HEK293 (cell line): ENCODE data around the gene SLC29A3.

Experiments
- CTCF ChIA-PET: fragments of 350-600 bp; formaldehyde crosslinking; extraction: SDS; loops from one replicate; lab custom pipeline; 2021; ENCODE audit warnings: antibody characterized with exemption; lab: Yijun Ruan, JAX
- POLR2A ChIA-PET: fragments of 300-600 bp; formaldehyde crosslinking; extraction: SDS; loops from one replicate; lab custom pipeline; 2020; ENCODE audit warnings: antibody characterized with exemption, inconsistent platforms; lab: Yijun Ruan, JAX
- H3K27ac ChIP-seq: fragments of 200-500 bp; sonication (Bioruptor generic); 2 replicates; pipeline ENCODE4 v1.5.1; 2014; ENCODE audit warnings: low read depth, low read length, control low read depth, inconsistent platforms; ENCODE audit errors: extremely low read depth
- H3K36me3 ChIP-seq, 2 experiments: fragments of 200-500 bp in 1 of 2; sonication (Bioruptor generic) in 1 of 2; 1 replicate in 1 of 2; 2 replicates in 1 of 2; pipeline ENCODE4 v1.5.1; 2014 to 2017; ENCODE audit warnings: inconsistent platforms in 2 of 2, low read length in 2 of 2; ENCODE audit not compliant: control insufficient read depth in 2 of 2, insufficient read depth in 1 of 2
- H3K4me1 ChIP-seq: fragments of 200-500 bp; sonication (Bioruptor generic); 2 replicates; pipeline ENCODE4 v1.5.1; 2014; ENCODE audit warnings: mild to moderate bottlenecking, low read length, inconsistent platforms; ENCODE audit not compliant: control insufficient read depth, insufficient read depth
- H3K4me3 ChIP-seq: 2 replicates; pipeline ENCODE4 v1.5.1; 2011; ENCODE audit warnings: low read depth, mild to moderate bottlenecking, control low read depth, low read length, moderate library complexity
- H3K9me3 ChIP-seq: fragments of 200-500 bp; sonication (Bioruptor generic); 2 replicates; pipeline ENCODE4 v1.5.1; 2014; ENCODE audit warnings: low read depth, low read length, inconsistent platforms; ENCODE audit not compliant: control insufficient read depth, insufficient read depth
- HOXC10 ChIP-seq: sonication (generic); formaldehyde crosslinking; IDR thresholded peaks from 2 replicates; pipeline ENCODE4 v1.8.1; 2023; ENCODE audit warnings: mild to moderate bottlenecking, missing genetic modification reagents
- OSR2 ChIP-seq: fragments of 450-650 bp; formaldehyde crosslinking; IDR thresholded peaks from 2 replicates; pipeline ENCODE4 v1.5.1; 2016; ENCODE audit warnings: missing biosample characterization, missing genetic modification characterization
- SALL2 ChIP-seq: fragments of 450-650 bp; formaldehyde crosslinking; IDR thresholded peaks from 2 replicates; pipeline ENCODE4 v1.5.0; 2017; ENCODE audit warnings: missing biosample characterization, mild to moderate bottlenecking, missing genetic modification characterization, borderline replicate concordance
- SP2 ChIP-seq: fragments of 450-650 bp; formaldehyde crosslinking; IDR thresholded peaks from 2 replicates; pipeline ENCODE4 v1.5.1; 2016; ENCODE audit warnings: missing biosample characterization, missing genetic modification characterization
- TSHZ1 ChIP-seq: fragments of 450-650 bp; formaldehyde crosslinking; IDR thresholded peaks from 2 replicates; pipeline ENCODE4 v1.5.1; 2016; ENCODE audit warnings: missing biosample characterization, missing genetic modification characterization, borderline replicate concordance
- ZFP3 ChIP-seq: fragments of 450-650 bp; formaldehyde crosslinking; IDR thresholded peaks from 2 replicates; pipeline ENCODE4 v1.5.1; 2016; ENCODE audit warnings: low read depth, missing biosample characterization, missing genetic modification characterization
- ZNF148 ChIP-seq: fragments of 450-650 bp; formaldehyde crosslinking; IDR thresholded peaks from 2 replicates; pipeline ENCODE4 v1.5.0; 2017; ENCODE audit warnings: missing biosample characterization, missing genetic modification characterization, borderline replicate concordance
- ZNF155 ChIP-seq: fragments of 450-650 bp; formaldehyde crosslinking; IDR thresholded peaks from 2 replicates; pipeline ENCODE4 v1.5.1; 2016; ENCODE audit warnings: missing biosample characterization, missing genetic modification characterization
- ZNF157 ChIP-seq: fragments of 450-650 bp; formaldehyde crosslinking; IDR thresholded peaks from 2 replicates; pipeline ENCODE4 v1.5.1; 2016; ENCODE audit warnings: missing biosample characterization, missing genetic modification characterization
- ZNF223 ChIP-seq: fragments of 450-650 bp; formaldehyde crosslinking; IDR thresholded peaks from 2 replicates; pipeline ENCODE4 v1.5.1; 2016; ENCODE audit warnings: missing biosample characterization, missing genetic modification characterization
- ZNF26 ChIP-seq: fragments of 450-650 bp; formaldehyde crosslinking; IDR thresholded peaks from 2 replicates; pipeline ENCODE4 v1.5.1; 2016; ENCODE audit warnings: missing biosample characterization, missing genetic modification characterization
- ZNF341 ChIP-seq: fragments of 450-650 bp; formaldehyde crosslinking; IDR thresholded peaks from 2 replicates; pipeline ENCODE4; 2016; ENCODE audit warnings: low read depth, missing biosample characterization, missing genetic modification characterization
- ZNF391 ChIP-seq: fragments of 450-650 bp; formaldehyde crosslinking; IDR thresholded peaks from 2 replicates; pipeline ENCODE4 v1.5.1; 2016; ENCODE audit warnings: low read depth, missing biosample characterization, missing genetic modification characterization, borderline replicate concordance
- ZNF426 ChIP-seq: fragments of 450-650 bp; formaldehyde crosslinking; IDR thresholded peaks from 2 replicates; pipeline ENCODE4 v1.5.1; 2017; ENCODE audit warnings: missing biosample characterization, missing genetic modification characterization, mild to moderate bottlenecking, inconsistent platforms, moderate library complexity
- ZNF510 ChIP-seq: fragments of 450-650 bp; formaldehyde crosslinking; IDR thresholded peaks from 2 replicates; pipeline ENCODE4 v1.5.1; 2018; ENCODE audit warnings: mild to moderate bottlenecking, missing genetic modification characterization, missing biosample characterization; ENCODE audit not compliant: insufficient replicate concordance
- ZNF518A ChIP-seq: fragments of 450-650 bp; formaldehyde crosslinking; conservative IDR thresholded peaks from 2 replicates; pipeline ENCODE4 v1.5.1; 2016; ENCODE audit warnings: low read depth, missing biosample characterization, missing genetic modification characterization
- ZNF560 ChIP-seq: fragments of 450-650 bp; formaldehyde crosslinking; IDR thresholded peaks from 2 replicates; pipeline ENCODE4 v1.5.1; 2017; ENCODE audit warnings: missing biosample characterization, missing genetic modification characterization, borderline replicate concordance
- ZNF621 ChIP-seq: fragments of 450-650 bp; formaldehyde crosslinking; IDR thresholded peaks from 2 replicates; pipeline ENCODE4 v1.5.1; 2017; ENCODE audit warnings: missing biosample characterization, missing genetic modification characterization
- ZNF776 ChIP-seq: fragments of 450-650 bp; formaldehyde crosslinking; IDR thresholded peaks from 2 replicates; pipeline ENCODE4 v1.5.0; 2017; ENCODE audit warnings: missing biosample characterization, missing genetic modification characterization, borderline replicate concordance
- ZSCAN16 ChIP-seq: fragments of 450-650 bp; formaldehyde crosslinking; IDR thresholded peaks from 2 replicates; pipeline ENCODE4 v1.5.1; 2016; ENCODE audit warnings: missing biosample characterization, missing genetic modification characterization

SLC29A3 gene

GRCh38 chr10:71398976-71399375 lies 79.9 kb downstream of the SLC29A3 start:
- H3K4me1 ChIP-seq: peaks cover 4% of the 10 kb centered on the region; the same call in 1 of the 2 replicates
- no peak for TF ChIP-seq ZNF776 (tag by site-specific recombination)
- no peak for TF ChIP-seq ZNF157 (tag by site-specific recombination)
- no peak for TF ChIP-seq ZNF223 (tag by site-specific recombination)
- no peak for TF ChIP-seq ZNF510 (tag by site-specific recombination)
- no peak for TF ChIP-seq ZFP3 (tag by site-specific recombination)
- TF ChIP-seq SALL2 (tag by site-specific recombination): no peak
- TF ChIP-seq ZNF621: no peak
- no peak for TF ChIP-seq ZNF155 (tag by site-specific recombination)
- no peak for TF ChIP-seq HOXC10 (CRISPR knock-in tag)
- TF ChIP-seq ZNF26 (tag by site-specific recombination): no peak
- no peak for TF ChIP-seq ZNF560 (tag by site-specific recombination)
- TF ChIP-seq, all 188 proteins: peak for 0
- H3K4me3 ChIP-seq: no peak overlapping the region
- H3K9me3 ChIP-seq: no peaks in the 10 kb centered on the region
- CTCF ChIA-PET: interaction anchor here (0.5 to 1.9 kb wide), 6 partner anchors 10 to 994 kb away, joined by 3 to 7 read pairs (median 4); no protein-coding TSS in a partner anchor
- H3K36me3 ChIP-seq: no peaks in the 10 kb centered on the region
- POLR2A ChIA-PET: no interaction called here
- H3K27ac ChIP-seq: no peak overlapping the region

- ChIA-PET POLR2A (no interaction called here), CTCF (interaction anchor here (0.7 to 1.7 kb wide), 3 partner anchors 11 to 297 kb away, joined by 3 to 7 read pairs (median 4); no protein-coding TSS in a partner anchor)
- H3K27ac ChIP-seq: no peak overlapping the region
- H3K4me3 ChIP-seq: no peak overlapping the region
- TF ChIP-seq ZNF518A (tag by site-specific recombination) (no peak), OSR2 (tag by site-specific recombination) (no peak), ZNF391 (tag by site-specific recombination) (no peak), ZSCAN16 (tag by site-specific recombination) (no peak), ZNF426 (tag by site-specific recombination) (no peak), ZNF341 (tag by site-specific recombination) (peak; percentile 50), SP2 (tag by site-specific recombination) (peak; percentile 19; the same call in 1 of the 2 replicates), ZNF148 (tag by site-specific recombination) (no peak), TSHZ1 (tag by site-specific recombination) (no peak)
- H3K9me3 ChIP-seq: no peaks in the 10 kb centered on the region
- H3K36me3 ChIP-seq: no peaks in the 10 kb centered on the region
- peaks cover 4% of the 10 kb centered on the region; the same call in 1 of the 2 replicates for H3K4me1 ChIP-seq
These were observed 80.9 kb downstream of the SLC29A3 start for GRCh38 chr10:71399946-71400345.
